A549 (cell line): Measurements from ENCODE around the gene PARP8. TPM values are rescaled to one million over a fixed set of nuclear protein-coding genes. Genes with fewer than 3 reads are reported as not detected.

ENCODE experiments used
- ATAC-seq, 2 experiments: fragments of 200-7000 bp in 1 of 2; fragments of >200 bp in 1 of 2; cut with Nextera tagmentation in 1 of 2; cut with Tn5 transposase in 1 of 2; 3 replicates each; pipeline versions ENCODE4 v1.8.0 to v1.9.1; 2018 to 2020; ENCODE audit warnings: mild to moderate bottlenecking in 1 of 2, moderate library complexity in 1 of 2
- CTCF ChIA-PET: fragments of 300-600 bp; sonication (Branson Sonifier 250); formaldehyde crosslinking; extraction: SDS; loops from one replicate; lab custom pipeline; 2021; ENCODE audit warnings: antibody characterized with exemption, inconsistent platforms; lab: Yijun Ruan, JAX
- POLR2A ChIA-PET: fragments of 350-600 bp; formaldehyde crosslinking; extraction: SDS; loops from one replicate; lab custom pipeline; 2021; ENCODE audit warnings: antibody characterized with exemption, inconsistent platforms; lab: Yijun Ruan, JAX
- DNase-seq, 2 experiments: peaks; one replicate each; pipeline versions ENCODE4 v3.0.0 to v3.0.0-alpha.2; 2011 to 2016; ENCODE audit warnings: low read depth in 1 of 2, low spot score in 1 of 2
- FAIRE-seq: peaks from 2 replicates; lab custom pipeline; 2011; peaks lifted over from hg19 to GRCh38; lab: Jason Lieb, UNC
- H3K27ac ChIP-seq, 2 experiments: fragments of >200 bp; sonication (Bioruptor Twin); formaldehyde crosslinking; 3 replicates each; pipeline ENCODE4 v1.5.1; 2016 to 2017
- H3K4me1 ChIP-seq: fragments of >200 bp; sonication (Bioruptor Twin); formaldehyde crosslinking; 3 replicates; pipeline ENCODE4 v1.6.1; 2016
- H3K4me2 ChIP-seq: fragments of >200 bp; sonication (Bioruptor Twin); formaldehyde crosslinking; 3 replicates; pipeline ENCODE4 v1.6.1; 2016
- H3K4me3 ChIP-seq: fragments of >200 bp; sonication (Bioruptor Twin); formaldehyde crosslinking; 3 replicates; pipeline ENCODE4 v1.5.1; 2016
- H3K9me3 ChIP-seq: fragments of >200 bp; sonication (Bioruptor Twin); formaldehyde crosslinking; 3 replicates; pipeline ENCODE4 v1.6.1; 2016
- BHLHE40 ChIP-seq: IDR thresholded peaks from 2 replicates; pipeline ENCODE4 v1.6.1; 2012; ENCODE audit warnings: low read depth, low read length, inconsistent platforms
- CEBPB ChIP-seq, 2 experiments: fragments of >200 bp in 1 of 2; sonication (Bioruptor Twin) in 1 of 2; formaldehyde crosslinking in 1 of 2; IDR thresholded peaks; 2 replicates each; pipeline ENCODE4 v1.6.1; 2012 to 2016
- CHD2 ChIP-seq: fragments of 150-350 bp; IDR thresholded peaks from 2 replicates; pipeline ENCODE4 v1.6.1; 2014; ENCODE audit warnings: low read length; ENCODE audit not compliant: partially characterized antibody
- FOSB ChIP-seq: fragments of 250-450 bp; sonication (Bioruptor Pico); IDR thresholded peaks from 2 replicates; pipeline ENCODE4 v1.5.0; 2020; ENCODE audit warnings: mild to moderate bottlenecking, moderate library complexity
- HDAC2 ChIP-seq: fragments of 200-600 bp; sonication (generic); IDR thresholded peaks from 2 replicates; pipeline ENCODE4 v1.6.1; 2016
- HEYL ChIP-seq: fragments of 250-450 bp; sonication (Bioruptor Pico); IDR thresholded peaks from 2 replicates; pipeline ENCODE4 v1.8.0; 2021; ENCODE audit warnings: mild to moderate bottlenecking, moderate library complexity
- KDM5A ChIP-seq: fragments of 200-600 bp; sonication (generic); IDR thresholded peaks from 2 replicates; pipeline ENCODE4 v1.6.1; 2016; ENCODE audit warnings: antibody characterized with exemption, mild to moderate bottlenecking
- MAFK ChIP-seq: fragments of 450-650 bp; IDR thresholded peaks from 2 replicates; pipeline ENCODE4 v1.6.1; 2014; ENCODE audit not compliant: partially characterized antibody
- MYC ChIP-seq: IDR thresholded peaks from 2 replicates; pipeline ENCODE4 v1.6.1; 2012; ENCODE audit warnings: mild to moderate bottlenecking, inconsistent platforms, low read length, improper control_type of control experiment, borderline replicate concordance
- NFE2L2 ChIP-seq: fragments of 150-350 bp; conservative IDR thresholded peaks from 2 replicates; pipeline ENCODE4 v1.6.1; 2014; ENCODE audit warnings: low read length
- PHF8 ChIP-seq: fragments of 200-600 bp; sonication (generic); IDR thresholded peaks from 2 replicates; pipeline ENCODE4 v1.6.1; 2016; ENCODE audit warnings: low read depth, mild to moderate bottlenecking, antibody characterized with exemption, moderate library complexity, borderline replicate concordance
- POLR2AphosphoS2 ChIP-seq: conservative IDR thresholded peaks from 2 replicates; pipeline ENCODE4 v1.6.1; 2012; ENCODE audit warnings: low read length, improper control_type of control experiment, inconsistent platforms
- RCOR1 ChIP-seq: fragments of 150-350 bp; IDR thresholded peaks from 2 replicates; pipeline ENCODE4 v1.6.1; 2014; ENCODE audit warnings: antibody characterized with exemption, low read length, low read depth
- RFX5 ChIP-seq: fragments of 450-650 bp; IDR thresholded peaks from 2 replicates; pipeline ENCODE4 v1.7.1; 2014; ENCODE audit warnings: antibody characterized with exemption, mild to moderate bottlenecking, moderate library complexity
- TFCP2L1 ChIP-seq: fragments of 250-450 bp; sonication (Bioruptor Pico); IDR thresholded peaks from 2 replicates; pipeline ENCODE4 v1.5.0; 2021; ENCODE audit warnings: mild to moderate bottlenecking
- TP53 ChIP-seq: fragments of 250-450 bp; sonication (Bioruptor Pico); IDR thresholded peaks from 2 replicates; pipeline ENCODE4 v1.5.0; 2021; ENCODE audit warnings: mild to moderate bottlenecking, moderate library complexity
- USF2 ChIP-seq: fragments of 450-650 bp; IDR thresholded peaks from 2 replicates; pipeline ENCODE4 v1.6.1; 2014; ENCODE audit warnings: antibody characterized with exemption
- ZFP36 ChIP-seq: fragments of 450-650 bp; IDR thresholded peaks from 2 replicates; pipeline ENCODE4 v1.6.1; 2014; ENCODE audit warnings: borderline replicate concordance; ENCODE audit not compliant: partially characterized antibody
- ZSCAN20 ChIP-seq: fragments of 250-450 bp; sonication (Bioruptor Pico); IDR thresholded peaks from 2 replicates; pipeline ENCODE4 v1.8.0; 2022; ENCODE audit warnings: mild to moderate bottlenecking, moderate library complexity
- WGBS: methylation state at CpG from one replicate; pipeline ENCODE4 v1.1.6; 2017; ENCODE audit errors: missing lambda C conversion rate; 5-methylcytosine and 5-hydroxymethylcytosine counted together
- polyA plus RNA-seq, 4 experiments: library from polyadenylated mRNA; depleted of rRNA in 3 of 4; stranded (reverse); fragments of >200 nt; fragmentation: RNase III in 1 of 4; extraction: RNeasy Plus Mini Kit Qiagen cat#74134 plus additional on column Dnase treatment in 1 of 4; gene quantifications; 2 replicates in 3 of 4; 3 replicates in 1 of 4; pipeline ENCODE4 v1.2.3, GENCODE V29; 2011 to 2017
- TF ChIP-seq, protein P1 (sequence below): fragments of >200 bp; sonication (Bioruptor Twin); formaldehyde crosslinking; IDR thresholded peaks from 3 replicates; pipeline ENCODE4 v1.5.1; 2016
- TF ChIP-seq, protein P2 (sequence below): fragments of 150-350 bp; IDR thresholded peaks from 2 replicates; pipeline ENCODE4 v1.6.1; 2014; ENCODE audit warnings: low read depth, mild to moderate bottlenecking, low read length

Gene PARP8
- polyA plus RNA-seq, 2 of the 4 experiments (the other 2 are of a cell fraction), result 0.01 to 0.48 TPM

GRCh38 chr5:50730336-50730735 lies 63.9 kb downstream of the PARP8 start:
- no peak overlapping the region for H3K4me2 ChIP-seq

GRCh38 chr5:50730841-50731240 lies 64.4 kb downstream of the PARP8 start:
- no peak overlapping the region for H3K4me2 ChIP-seq
- H3K9me3 ChIP-seq, result no peaks in the 10 kb centered on the region
- ATAC-seq, result no peak
- H3K4me3 ChIP-seq, result no peak overlapping the region
- POLR2A ChIA-PET, result no interaction called here
- 50% methylated on average over 4 of the region's 4 CpGs for WGBS
- TF ChIP-seq RFX5, result no peak
- TF ChIP-seq CHD2, result no peak
- TF ChIP-seq HDAC2, result no peak
- TF ChIP-seq, protein P1, sequence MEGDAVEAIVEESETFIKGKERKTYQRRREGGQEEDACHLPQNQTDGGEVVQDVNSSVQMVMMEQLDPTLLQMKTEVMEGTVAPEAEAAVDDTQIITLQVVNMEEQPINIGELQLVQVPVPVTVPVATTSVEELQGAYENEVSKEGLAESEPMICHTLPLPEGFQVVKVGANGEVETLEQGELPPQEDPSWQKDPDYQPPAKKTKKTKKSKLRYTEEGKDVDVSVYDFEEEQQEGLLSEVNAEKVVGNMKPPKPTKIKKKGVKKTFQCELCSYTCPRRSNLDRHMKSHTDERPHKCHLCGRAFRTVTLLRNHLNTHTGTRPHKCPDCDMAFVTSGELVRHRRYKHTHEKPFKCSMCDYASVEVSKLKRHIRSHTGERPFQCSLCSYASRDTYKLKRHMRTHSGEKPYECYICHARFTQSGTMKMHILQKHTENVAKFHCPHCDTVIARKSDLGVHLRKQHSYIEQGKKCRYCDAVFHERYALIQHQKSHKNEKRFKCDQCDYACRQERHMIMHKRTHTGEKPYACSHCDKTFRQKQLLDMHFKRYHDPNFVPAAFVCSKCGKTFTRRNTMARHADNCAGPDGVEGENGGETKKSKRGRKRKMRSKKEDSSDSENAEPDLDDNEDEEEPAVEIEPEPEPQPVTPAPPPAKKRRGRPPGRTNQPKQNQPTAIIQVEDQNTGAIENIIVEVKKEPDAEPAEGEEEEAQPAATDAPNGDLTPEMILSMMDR, result no peak
- no peak for TF ChIP-seq NFE2L2
- TF ChIP-seq HEYL, result no peak
- no peak for TF ChIP-seq ZSCAN20 (CRISPR knock-in tag)
- no peak for TF ChIP-seq CEBPB (IDR thresholded peaks at IDR 0.05)
- no peak for TF ChIP-seq KDM5A
- no peak for TF ChIP-seq BHLHE40
- no peak for TF ChIP-seq FOSB (CRISPR knock-in tag)
- no peak for TF ChIP-seq TP53 (CRISPR knock-in tag)
- no peak for FAIRE-seq
- CTCF ChIA-PET, result no interaction called here
- no peaks in the 10 kb centered on the region for H3K4me1 ChIP-seq
- DNase-seq, result no peak
- no peak overlapping the region for H3K27ac ChIP-seq

More at GRCh38 chr5:50730336-50730735, 63.9 kb downstream of the PARP8 start:
- H3K27ac ChIP-seq, result no peak overlapping the region
- no peak for ATAC-seq
- H3K4me1 ChIP-seq, result no peaks in the 10 kb centered on the region
- no peak for FAIRE-seq
- H3K9me3 ChIP-seq, result no peaks in the 10 kb centered on the region
- no peak for DNase-seq
- ChIA-PET CTCF (no interaction called here), POLR2A (no interaction called here)
- 45% methylated on average over 5 of the region's 5 CpGs for WGBS
- no peak for TF ChIP-seq POLR2AphosphoS2
- TF ChIP-seq PHF8, result no peak
- no peak for TF ChIP-seq HEYL
- no peak for TF ChIP-seq ZFP36
- TF ChIP-seq TFCP2L1 (CRISPR knock-in tag), result no peak
- no peak for TF ChIP-seq MYC
- no peak for TF ChIP-seq USF2
- TF ChIP-seq, protein P2, sequence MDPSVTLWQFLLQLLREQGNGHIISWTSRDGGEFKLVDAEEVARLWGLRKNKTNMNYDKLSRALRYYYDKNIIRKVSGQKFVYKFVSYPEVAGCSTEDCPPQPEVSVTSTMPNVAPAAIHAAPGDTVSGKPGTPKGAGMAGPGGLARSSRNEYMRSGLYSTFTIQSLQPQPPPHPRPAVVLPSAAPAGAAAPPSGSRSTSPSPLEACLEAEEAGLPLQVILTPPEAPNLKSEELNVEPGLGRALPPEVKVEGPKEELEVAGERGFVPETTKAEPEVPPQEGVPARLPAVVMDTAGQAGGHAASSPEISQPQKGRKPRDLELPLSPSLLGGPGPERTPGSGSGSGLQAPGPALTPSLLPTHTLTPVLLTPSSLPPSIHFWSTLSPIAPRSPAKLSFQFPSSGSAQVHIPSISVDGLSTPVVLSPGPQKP, result no peak
- no peak overlapping the region for H3K4me3 ChIP-seq

- ChIA-PET CTCF (no interaction called here), POLR2A (no interaction called here)
- no peak for TF ChIP-seq POLR2AphosphoS2
- no peak for TF ChIP-seq MAFK
- no peak for TF ChIP-seq RCOR1
- TF ChIP-seq TP53 (CRISPR knock-in tag), result no peak
- ATAC-seq (no peak), DNase-seq (no peak), FAIRE-seq (no peak)
- H3K4me1 ChIP-seq, result no peaks in the 10 kb centered on the region
- H3K4me3 ChIP-seq, result no peak overlapping the region
- WGBS, result 34% methylated on average over 3 of the region's 3 CpGs
- H3K9me3 ChIP-seq, result no peaks in the 10 kb centered on the region
- H3K4me2 ChIP-seq, result no peak overlapping the region
- H3K27ac ChIP-seq, result no peak overlapping the region
Observed at GRCh38 chr5:50733741-50734140, 67.3 kb downstream of the PARP8 start.
